Trophoblast cell (in vitro differentiated cells and primary cell): ENCODE results near the gene KLHL40.

Source experiments
- DNase-seq, 2 donors: peaks; one replicate each; pipeline ENCODE4 v3.0.0-alpha.2; 2016
- H2AFZ ChIP-seq: 2 replicates; pipeline ENCODE4 v1.6.1; 2013; ENCODE audit warnings: low read length, moderate library complexity, mild to moderate bottlenecking; ENCODE audit not compliant: insufficient read depth, poor library complexity
- H2AK5ac ChIP-seq: 2 replicates; pipeline ENCODE4 v1.6.1; 2013; ENCODE audit warnings: mild to moderate bottlenecking, low read length
- H2BK120ac ChIP-seq: 2 replicates; pipeline ENCODE4 v1.6.1; 2013; ENCODE audit warnings: low read length, mild to moderate bottlenecking, moderate library complexity; ENCODE audit not compliant: insufficient read depth, poor library complexity
- H2BK12ac ChIP-seq: 2 replicates; pipeline ENCODE4 v1.6.1; 2013; ENCODE audit warnings: mild to moderate bottlenecking, low read length, moderate library complexity
- H2BK5ac ChIP-seq: 2 replicates; pipeline ENCODE4 v1.6.1; 2013; ENCODE audit warnings: low read length, low read depth, moderate library complexity, mild to moderate bottlenecking; ENCODE audit not compliant: poor library complexity
- H3K14ac ChIP-seq: 2 replicates; pipeline ENCODE4 v1.6.1; 2013; ENCODE audit warnings: mild to moderate bottlenecking, low read length
- H3K18ac ChIP-seq: 2 replicates; pipeline ENCODE4 v1.6.1; 2013; ENCODE audit warnings: mild to moderate bottlenecking, low read length
- H3K23ac ChIP-seq: 2 replicates; pipeline ENCODE4 v1.6.1; 2013; ENCODE audit warnings: low read length
- H3K27ac ChIP-seq: 2 replicates; pipeline ENCODE4 v1.5.1; 2013; ENCODE audit warnings: low read depth, mild to moderate bottlenecking, inconsistent platforms, low read length, moderate library complexity
- H3K27me3 ChIP-seq: 2 replicates; pipeline ENCODE4 v1.6.1; 2013; ENCODE audit warnings: inconsistent platforms, mild to moderate bottlenecking, low read length, moderate library complexity; ENCODE audit not compliant: insufficient read depth
- H3K36me3 ChIP-seq, 2 experiments: 1 replicate in 1 of 2; 2 replicates in 1 of 2; pipeline ENCODE4 v1.6.1; 2013; ENCODE audit warnings: low read length in 2 of 2, mild to moderate bottlenecking in 2 of 2, moderate library complexity in 1 of 2; ENCODE audit not compliant: insufficient read depth in 2 of 2, control insufficient read depth in 1 of 2
- H3K4ac ChIP-seq: 2 replicates; pipeline ENCODE4 v1.6.1; 2013; ENCODE audit warnings: low read depth, mild to moderate bottlenecking, low read length, moderate library complexity
- H3K4me1 ChIP-seq, 2 experiments: 1 replicate in 1 of 2; 2 replicates in 1 of 2; pipeline ENCODE4 v1.6.1; 2013; ENCODE audit warnings: low read length in 2 of 2, mild to moderate bottlenecking in 2 of 2, moderate library complexity in 1 of 2; ENCODE audit not compliant: insufficient read depth in 2 of 2, control insufficient read depth in 1 of 2
- H3K4me2 ChIP-seq: 2 replicates; pipeline ENCODE4 v1.6.1; 2013; ENCODE audit warnings: inconsistent platforms, mild to moderate bottlenecking, low read length, moderate library complexity
- H3K4me3 ChIP-seq: 2 replicates; pipeline ENCODE4 v1.5.1; 2013; ENCODE audit warnings: mild to moderate bottlenecking, low read depth, low read length, inconsistent platforms
- H3K79me1 ChIP-seq: one replicate; pipeline ENCODE4 v1.6.1; 2013; ENCODE audit warnings: low read length
- H3K79me2 ChIP-seq: 2 replicates; pipeline ENCODE4 v1.6.1; 2013; ENCODE audit warnings: low read length, mild to moderate bottlenecking; ENCODE audit not compliant: control insufficient read depth, insufficient read depth, poor library complexity
- H3K9ac ChIP-seq: 2 replicates; pipeline ENCODE4 v1.6.1; 2013; ENCODE audit warnings: mild to moderate bottlenecking, low read length
- H3K9me3 ChIP-seq: 2 replicates; pipeline ENCODE4 v1.6.1; 2013; ENCODE audit warnings: low read depth, mild to moderate bottlenecking, control low read depth, inconsistent platforms, low read length; ENCODE audit not compliant: insufficient read depth
- H4K12ac ChIP-seq: 2 replicates; pipeline ENCODE4 v1.6.1; 2013; ENCODE audit warnings: low read depth, mild to moderate bottlenecking, low read length, moderate library complexity
- H4K8ac ChIP-seq: 2 replicates; pipeline ENCODE4 v1.6.1; 2013; ENCODE audit warnings: low read depth, mild to moderate bottlenecking, low read length, moderate library complexity
- H4K91ac ChIP-seq: one replicate; pipeline ENCODE4 v1.6.1; 2013; ENCODE audit warnings: low read depth, mild to moderate bottlenecking, low read length, moderate library complexity
- WGBS: extraction: QIAGEN DNeasy Blood & Tissue Kit; methylation state at CpG from one replicate; pipeline ENCODE4 v1.1.7; 2013; ENCODE audit warnings: missing lambda C conversion rate; ENCODE audit not compliant: insufficient read length, insufficient coverage; ENCODE audit errors: extremely low coverage; 5-methylcytosine and 5-hydroxymethylcytosine counted together

KLHL40 gene

DNA sequence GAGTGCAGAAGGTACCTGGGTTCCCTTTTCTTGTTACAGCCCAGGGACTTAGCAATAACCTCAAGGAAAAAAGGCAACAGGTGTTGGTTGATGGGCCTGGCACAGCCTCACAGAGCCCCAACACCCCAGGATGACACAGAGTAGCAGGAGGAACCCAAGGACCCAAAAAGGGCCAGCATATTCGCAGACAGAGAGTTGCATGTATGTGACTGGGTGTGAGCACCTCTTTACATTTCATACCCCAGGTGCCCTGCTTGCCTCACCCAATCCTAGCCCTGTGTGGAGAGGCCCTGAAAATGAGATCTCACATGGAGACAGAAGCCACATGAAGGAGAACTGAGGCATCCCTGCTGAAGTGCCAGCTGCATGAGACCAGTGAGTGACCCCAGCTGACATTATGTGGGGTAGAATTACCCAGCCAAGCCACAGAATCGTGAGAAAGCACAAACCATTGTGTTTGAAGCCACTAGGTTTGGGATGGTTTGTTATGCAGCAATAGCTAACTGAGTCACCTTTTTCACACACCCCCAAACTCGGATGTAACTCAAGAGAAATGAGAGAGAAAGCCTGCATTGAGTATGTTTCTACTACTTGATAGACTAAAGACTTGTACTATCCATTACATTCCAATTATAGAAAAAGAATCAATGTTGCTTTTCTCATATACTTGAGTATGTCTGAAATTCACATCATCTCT is 43.5 kb downstream of the KLHL40 start:
- no peak overlapping the region for H2BK5ac ChIP-seq

DNA sequence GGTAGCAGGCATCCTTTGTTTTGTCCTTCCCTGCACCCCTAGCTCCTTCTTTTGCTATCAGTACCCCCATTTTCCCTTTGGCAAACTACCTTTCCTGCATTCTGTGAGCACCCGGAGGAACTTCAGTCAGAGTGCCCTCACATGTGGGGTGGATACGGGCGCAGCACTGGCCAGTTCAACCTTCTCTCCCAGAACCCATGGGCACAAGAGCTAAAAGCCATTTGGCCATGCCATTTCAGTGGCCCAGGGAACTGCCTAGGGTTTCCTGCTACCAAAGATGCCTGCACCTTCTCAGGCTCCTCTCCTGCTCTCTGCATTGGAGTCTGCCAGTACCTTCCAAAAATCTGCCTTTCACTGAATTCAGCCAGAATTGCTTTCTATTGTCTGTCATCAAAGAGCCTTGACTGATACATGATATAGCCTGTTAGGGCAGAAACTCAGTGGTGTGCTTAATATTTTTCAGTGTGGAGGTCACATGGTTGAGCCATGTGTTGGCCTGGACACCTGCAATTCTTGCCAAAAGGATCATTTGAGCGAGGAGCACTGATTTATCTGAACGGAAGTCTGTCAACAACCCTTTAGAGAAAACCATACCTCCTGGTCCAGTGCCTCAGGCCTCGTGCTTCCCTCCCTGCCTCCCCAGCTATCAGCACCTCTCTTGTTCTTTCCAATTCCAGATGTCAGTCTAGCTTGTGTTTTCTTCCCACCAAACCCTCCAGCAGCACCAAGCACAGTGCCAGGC is 44.2 kb downstream of the KLHL40 start:
- no peak overlapping the region for H2BK5ac ChIP-seq

More for the DNA sequence above, 43.5 kb downstream of the KLHL40 start:
- Histone ChIP-seq H2AK5ac (no peak overlapping the region), H4K91ac (no peak overlapping the region), H3K4me1 (peaks cover 3 to 8% of the 10 kb centered on the region in 2 experiments), H2BK120ac (no peak overlapping the region), H3K23ac (peak overlapping the region; percentile 12), H3K14ac (no peak overlapping the region), H3K4me2 (no peak overlapping the region), H3K27me3 (peaks cover 2% of the 10 kb centered on the region), H3K36me3 (no peaks in the 10 kb centered on the region), H3K18ac (no peak overlapping the region), H3K27ac (no peak overlapping the region), H3K9ac (no peak overlapping the region), H2BK12ac (no peak overlapping the region), H3K79me2 (no peaks in the 10 kb centered on the region), H4K12ac (no peak overlapping the region), H3K79me1 (no peaks in the 10 kb centered on the region), H3K9me3 (peaks cover 3% of the 10 kb centered on the region), H3K4me3 (no peak overlapping the region), H4K8ac (no peak overlapping the region), H2AFZ (no peak overlapping the region), H3K4ac (no peak overlapping the region)
- no peak for DNase-seq
- no CpG with 5 or more reads among the region's 3 CpGs for WGBS

DNA sequence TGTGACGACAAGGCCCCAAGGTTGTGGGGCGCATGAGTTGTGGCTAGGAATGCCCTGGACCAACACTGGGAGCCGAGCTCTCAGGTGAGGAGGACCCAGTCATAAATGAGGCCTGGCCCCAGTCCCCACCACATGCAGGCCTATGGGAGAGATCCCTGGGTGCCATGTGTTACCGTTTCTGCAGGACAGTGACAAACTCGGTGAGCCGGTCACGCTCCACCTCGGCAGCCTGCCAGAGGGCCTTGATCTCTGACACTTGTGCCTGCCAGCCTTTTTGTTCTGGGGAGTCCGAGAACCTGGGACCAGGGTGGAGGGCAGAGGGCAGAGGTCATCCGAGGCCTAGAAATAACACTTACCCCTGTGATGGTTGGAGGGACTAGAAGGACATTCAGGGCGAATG is 45.0 kb downstream of the KLHL40 start:
- Histone ChIP-seq H3K9ac (no peak overlapping the region), H3K14ac (no peak overlapping the region)

More for the DNA sequence above, 44.2 kb downstream of the KLHL40 start:
- Histone ChIP-seq H3K4me3 (no peak overlapping the region), H2BK120ac (no peak overlapping the region), H2AFZ (no peak overlapping the region), H3K79me2 (no peaks in the 10 kb centered on the region), H3K9me3 (peaks cover 3% of the 10 kb centered on the region), H3K4ac (no peak overlapping the region), H2BK12ac (no peak overlapping the region), H2AK5ac (no peak overlapping the region), H3K9ac (no peak overlapping the region), H3K27ac (no peak overlapping the region), H3K79me1 (no peaks in the 10 kb centered on the region), H3K4me2 (no peak overlapping the region), H3K18ac (no peak overlapping the region), H3K4me1 (peaks cover 3 to 13% of the 10 kb centered on the region in 2 experiments), H4K8ac (no peak overlapping the region), H3K27me3 (peaks cover 2% of the 10 kb centered on the region), H3K14ac (no peak overlapping the region), H3K23ac (no peak overlapping the region), H3K36me3 (no peaks in the 10 kb centered on the region), H4K91ac (no peak overlapping the region), H4K12ac (no peak overlapping the region)
- no CpG with 5 or more reads among the region's 6 CpGs for WGBS
- no peak for DNase-seq

DNA sequence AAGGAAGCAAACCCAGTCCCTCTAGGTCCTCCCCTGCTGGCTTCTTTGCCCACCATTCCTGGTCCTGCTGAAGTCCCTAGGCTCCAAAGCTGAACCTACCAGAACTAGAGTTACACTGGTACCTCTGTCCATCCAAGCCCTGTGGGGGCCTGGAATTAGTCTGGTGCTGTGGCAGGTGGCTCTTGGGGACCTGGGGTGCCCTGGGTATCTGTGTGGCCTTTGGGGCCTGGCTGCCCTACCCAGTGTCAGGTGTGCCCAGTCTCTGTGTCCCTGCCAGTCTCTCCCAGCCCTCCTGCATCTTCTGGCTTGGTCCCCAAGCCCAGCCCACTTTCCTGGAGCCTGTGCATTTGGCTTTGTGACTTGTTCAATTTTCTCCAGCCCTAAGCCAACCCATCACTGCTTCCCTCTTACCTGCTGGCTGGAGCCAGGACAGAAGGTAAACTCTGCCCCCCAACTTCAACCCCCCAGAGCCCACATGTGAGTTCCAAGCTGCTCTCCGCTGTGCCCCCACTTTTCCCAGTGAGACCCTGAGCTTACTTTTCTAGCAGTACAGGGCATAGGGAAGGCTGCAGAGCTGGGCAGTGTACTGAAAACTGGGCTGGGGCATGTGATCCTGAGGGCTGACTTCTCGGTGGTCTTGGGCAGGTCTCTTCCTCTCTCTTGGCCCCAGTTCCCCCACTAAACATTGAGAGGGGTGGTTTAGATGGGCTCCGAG is 45.5 kb downstream of the KLHL40 start:
- H2BK5ac ChIP-seq = no peak overlapping the region
- no peak overlapping the region for H4K91ac ChIP-seq
- H4K8ac ChIP-seq = no peak overlapping the region
- H3K23ac ChIP-seq = no peak overlapping the region
- H3K79me1 ChIP-seq = no peaks in the 10 kb centered on the region
- no peak overlapping the region for H2BK120ac ChIP-seq
- no peak overlapping the region for H3K18ac ChIP-seq
- no peak overlapping the region for H3K4me2 ChIP-seq
- peaks cover 2% of the 10 kb centered on the region for H3K27me3 ChIP-seq
- H3K14ac ChIP-seq = no peak overlapping the region
- no peak overlapping the region for H3K4ac ChIP-seq
- no peak overlapping the region for H3K4me3 ChIP-seq
- WGBS = no CpG with 5 or more reads among the region's 3 CpGs
- H3K79me2 ChIP-seq = no peaks in the 10 kb centered on the region
- no peak overlapping the region for H2AFZ ChIP-seq
- peaks cover 4% of the 10 kb centered on the region for H3K9me3 ChIP-seq
- no peak overlapping the region for H3K27ac ChIP-seq
- no peak for DNase-seq
- no peak overlapping the region for H4K12ac ChIP-seq
- no peaks in the 10 kb centered on the region for H3K36me3 ChIP-seq
- no peak overlapping the region for H3K9ac ChIP-seq
- no peak overlapping the region for H2BK12ac ChIP-seq
- no peak overlapping the region for H2AK5ac ChIP-seq
- peaks cover 3 to 16% of the 10 kb centered on the region in 2 experiments for H3K4me1 ChIP-seq

More for the DNA sequence above, 45.0 kb downstream of the KLHL40 start:
- Histone ChIP-seq H4K8ac (no peak overlapping the region), H3K4ac (no peak overlapping the region), H3K4me3 (no peak overlapping the region), H3K23ac (no peak overlapping the region), H4K91ac (no peak overlapping the region), H3K27me3 (peaks cover 2% of the 10 kb centered on the region), H3K4me1 (peaks cover 3 to 16% of the 10 kb centered on the region in 2 experiments), H2BK5ac (no peak overlapping the region), H2AFZ (no peak overlapping the region), H3K79me2 (no peaks in the 10 kb centered on the region), H3K27ac (no peak overlapping the region), H3K4me2 (no peak overlapping the region), H4K12ac (no peak overlapping the region), H2BK120ac (no peak overlapping the region), H3K79me1 (no peaks in the 10 kb centered on the region), H3K9me3 (peaks cover 4% of the 10 kb centered on the region), H3K18ac (no peak overlapping the region), H2AK5ac (no peak overlapping the region), H3K36me3 (no peaks in the 10 kb centered on the region), H2BK12ac (no peak overlapping the region)
- no peak for DNase-seq
- WGBS = no CpG with 5 or more reads among the region's 11 CpGs
